Measurements from ENCODE around the gene ZNF608. TPM values are rescaled to one million over a fixed set of nuclear protein-coding genes. Genes with fewer than 3 reads are reported as not detected.

ZNF608 gene
- total and polyA plus RNA-seq, 5 experiments from 2014 or later: 0.47 to 0.66 TPM; not detected in 3

- Mint-ChIP-seq H3K27ac (no peak overlapping the region), H3K36me3 (no peaks in the 10 kb centered on the region), H3K9me3 (peaks cover 0 to 3% (median 0%) of the 10 kb centered on the region in 9 donors), H3K4me3 (no peak overlapping the region), H3K4me1 (peaks cover 0 to 31% (median 0%) of the 10 kb centered on the region in 4 donors), H3K27me3 (peaks cover 0 to 11% (median 0%) of the 10 kb centered on the region in 5 donors)
- POLR2A ChIA-PET: no interaction called here
- DNase-seq (no peak), ATAC-seq (no peak)
These were observed 45.4 kb downstream of the ZNF608 start for GRCh38 chr5:124701016-124701415.

GRCh38 chr5:124700333-124700732 is 46.1 kb downstream of the ZNF608 start:
- POLR2A ChIA-PET: no interaction called here
- H3K27ac Mint-ChIP-seq: no peak overlapping the region
- no peaks in the 10 kb centered on the region for H3K36me3 Mint-ChIP-seq
- ATAC-seq (no peak), DNase-seq (no peak)
- peaks cover 0 to 3% (median 0%) of the 10 kb centered on the region in 9 donors for H3K9me3 Mint-ChIP-seq
- peaks cover 0 to 27% (median 0%) of the 10 kb centered on the region in 4 donors for H3K4me1 Mint-ChIP-seq
- H3K4me3 Mint-ChIP-seq: no peak overlapping the region
- peaks cover 0 to 6% (median 0%) of the 10 kb centered on the region in 5 donors for H3K27me3 Mint-ChIP-seq

DNA sequence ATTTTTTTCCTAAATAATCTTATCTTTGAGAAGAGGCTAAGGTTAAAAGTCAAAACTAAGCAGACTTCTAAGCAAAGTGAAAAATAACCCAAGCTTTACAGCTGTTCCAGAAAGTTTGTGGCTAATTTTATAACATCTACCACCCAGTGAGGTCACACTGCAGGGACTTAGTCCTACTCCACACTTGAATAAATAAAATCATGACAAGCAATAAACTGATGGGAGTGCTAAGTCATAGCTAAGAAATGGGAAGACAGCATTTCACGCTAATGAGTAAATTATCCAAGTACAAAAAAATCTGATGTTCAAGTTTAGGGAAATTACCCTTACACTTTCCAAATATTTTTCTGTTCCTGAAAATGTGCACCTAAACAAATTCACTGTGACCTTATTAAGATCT is 47.7 kb downstream of the ZNF608 start:
- POLR2A ChIA-PET: no interaction called here
- no peak for DNase-seq
- Mint-ChIP-seq H3K36me3 (no peaks in the 10 kb centered on the region), H3K27ac (no peak overlapping the region), H3K4me1 (peaks cover 0 to 16% (median 0%) of the 10 kb centered on the region in 4 donors), H3K4me3 (no peak overlapping the region), H3K27me3 (peaks cover 0 to 6% (median 0%) of the 10 kb centered on the region in 5 donors), H3K9me3 (peaks cover 0 to 3% (median 0%) of the 10 kb centered on the region in 9 donors)
- no peak for ATAC-seq

DNA sequence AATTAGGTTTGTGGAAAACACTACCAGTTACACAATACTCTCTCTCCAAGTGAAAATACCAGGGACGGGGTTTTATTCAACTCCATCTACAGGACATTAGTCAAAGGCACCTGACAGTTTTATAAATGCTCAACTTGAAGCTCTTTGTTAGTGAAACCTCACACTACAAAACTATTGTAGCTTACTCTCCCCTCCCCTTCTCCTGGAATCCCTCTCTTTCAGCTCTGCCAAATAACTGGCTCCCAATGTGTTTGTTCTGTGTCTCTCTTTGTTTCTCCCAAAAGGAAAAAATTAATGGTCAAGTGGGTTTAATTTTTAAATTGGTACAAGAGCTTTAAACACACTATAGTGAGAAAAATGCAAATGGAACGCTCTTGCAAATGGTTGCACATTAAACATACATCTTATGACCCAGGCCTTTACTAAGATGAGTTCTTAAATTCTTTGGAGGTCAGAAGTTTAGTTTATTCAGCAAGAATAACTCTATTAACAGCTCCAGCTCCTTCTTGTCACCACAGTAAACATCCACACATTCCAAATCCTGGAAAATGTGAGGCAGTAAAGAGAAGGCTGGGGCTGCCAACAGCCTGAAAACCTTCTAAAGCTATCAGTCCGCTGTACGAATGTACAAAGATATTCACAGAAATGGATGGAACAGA is 48.4 kb downstream of the ZNF608 start:
- peaks cover 0 to 6% (median 0%) of the 10 kb centered on the region in 5 donors for H3K27me3 Mint-ChIP-seq
- ATAC-seq (no peak), DNase-seq (no peak)
- H3K4me1 Mint-ChIP-seq: peaks cover 0 to 10% (median 0%) of the 10 kb centered on the region in 4 donors
- H3K27ac Mint-ChIP-seq: peak overlapping the region in 1 of 10 donors; percentile 65
- peaks cover 0 to 3% (median 0%) of the 10 kb centered on the region in 9 donors for H3K9me3 Mint-ChIP-seq
- H3K4me3 Mint-ChIP-seq: no peak overlapping the region
- POLR2A ChIA-PET: no interaction called here
- H3K36me3 Mint-ChIP-seq: no peaks in the 10 kb centered on the region

GRCh38 chr5:124697501-124697900 is 48.9 kb downstream of the ZNF608 start:
- Mint-ChIP-seq H3K9me3 (peaks cover 0 to 4% (median 0%) of the 10 kb centered on the region in 9 donors), H3K4me3 (no peak overlapping the region), H3K36me3 (no peaks in the 10 kb centered on the region), H3K27me3 (peaks cover 0 to 7% (median 0%) of the 10 kb centered on the region in 5 donors), H3K27ac (no peak overlapping the region), H3K4me1 (peaks cover 0 to 6% (median 0%) of the 10 kb centered on the region in 4 donors)
- DNase-seq (no peak), ATAC-seq (no peak)
- POLR2A ChIA-PET: interaction anchor here (0.8 kb wide), 1 partner anchor 1118 kb away, joined by 3 read pairs; no protein-coding TSS in a partner anchor

- POLR2A ChIA-PET: interaction anchor here (0.8 kb wide), 1 partner anchor 1118 kb away, joined by 3 read pairs; no protein-coding TSS in a partner anchor
- ATAC-seq: no peak
- H3K36me3 Mint-ChIP-seq: no peaks in the 10 kb centered on the region
- H3K9me3 Mint-ChIP-seq: peaks cover 0 to 4% (median 0%) of the 10 kb centered on the region in 9 donors
- peaks cover 0 to 7% (median 0%) of the 10 kb centered on the region in 5 donors for H3K27me3 Mint-ChIP-seq
- H3K27ac Mint-ChIP-seq: no peak overlapping the region
- no peak overlapping the region for H3K4me3 Mint-ChIP-seq
- H3K4me1 Mint-ChIP-seq: peaks cover 0 to 2% (median 0%) of the 10 kb centered on the region in 4 donors
- no peak for DNase-seq
These were observed 49.5 kb downstream of the ZNF608 start for GRCh38 chr5:124696898-124697297.
